IPS-11a (cell line): ENCODE results near the gene EPHA2.

ENCODE experiments used
- H3K4me3 ChIP-seq: one replicate; pipeline ENCODE4 v1.5.1; 2013; ENCODE audit warnings: low read depth, low read length, control low read depth

Gene EPHA2

DNA sequence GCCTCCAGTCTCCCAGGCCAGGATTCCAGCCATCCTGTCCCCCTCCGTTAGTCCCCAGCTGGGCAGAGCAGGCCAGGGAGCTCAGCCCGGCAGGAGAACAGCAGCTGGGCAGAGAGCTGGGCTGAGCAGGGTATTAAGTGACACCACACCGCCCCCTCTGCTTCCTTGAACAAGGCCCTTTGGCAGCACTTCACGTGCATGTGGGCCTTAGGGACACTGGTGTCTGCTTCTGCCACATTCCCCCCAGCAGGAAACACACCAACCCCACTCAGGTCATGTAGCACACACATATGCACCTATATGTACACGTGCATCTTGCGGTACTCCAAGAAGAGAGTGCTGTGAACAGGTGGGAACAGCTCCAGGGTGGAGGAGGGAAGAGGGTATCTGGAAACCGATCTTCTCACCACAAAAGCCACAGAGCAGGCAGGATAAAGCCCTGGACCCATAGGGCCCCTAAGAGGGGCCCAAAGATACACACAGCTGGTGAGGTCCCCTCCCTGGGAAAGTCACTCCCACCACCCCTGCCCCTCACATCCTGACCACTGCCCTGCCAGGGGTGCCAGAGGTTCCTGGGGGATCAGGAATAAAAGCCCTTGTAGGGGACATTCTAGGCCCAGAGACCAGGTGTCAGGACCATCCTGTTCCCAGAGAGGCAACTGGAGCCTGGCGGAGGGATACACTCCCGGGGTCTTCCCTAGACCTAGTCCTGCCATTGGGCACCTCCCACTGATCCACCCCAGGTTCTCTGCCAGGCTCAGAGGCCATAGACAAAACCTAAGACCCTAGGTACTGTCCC lies 4.5 kb downstream of the EPHA2 start:
- no peak overlapping the region for H3K4me3 ChIP-seq

DNA sequence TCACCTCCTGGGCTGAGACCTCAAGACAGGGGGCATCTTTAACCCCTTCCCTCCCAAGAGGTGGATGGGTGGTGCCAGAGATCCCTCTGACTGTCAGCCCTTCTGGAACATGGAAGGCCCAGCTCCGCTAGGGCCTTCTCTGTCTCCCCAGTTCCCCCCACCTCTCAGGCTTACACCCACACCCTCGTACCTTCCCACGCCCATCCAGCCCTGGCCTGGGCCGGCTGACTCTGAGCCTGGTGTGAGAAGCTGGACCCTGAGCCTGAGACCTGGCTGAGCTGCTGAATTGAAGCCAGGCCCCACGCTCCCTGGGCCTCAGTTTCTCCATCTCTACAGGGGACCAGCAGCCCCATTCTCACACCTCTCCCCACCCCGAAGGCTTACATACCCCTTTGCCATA lies 5.4 kb downstream of the EPHA2 start:
- no peak overlapping the region for H3K4me3 ChIP-seq

DNA sequence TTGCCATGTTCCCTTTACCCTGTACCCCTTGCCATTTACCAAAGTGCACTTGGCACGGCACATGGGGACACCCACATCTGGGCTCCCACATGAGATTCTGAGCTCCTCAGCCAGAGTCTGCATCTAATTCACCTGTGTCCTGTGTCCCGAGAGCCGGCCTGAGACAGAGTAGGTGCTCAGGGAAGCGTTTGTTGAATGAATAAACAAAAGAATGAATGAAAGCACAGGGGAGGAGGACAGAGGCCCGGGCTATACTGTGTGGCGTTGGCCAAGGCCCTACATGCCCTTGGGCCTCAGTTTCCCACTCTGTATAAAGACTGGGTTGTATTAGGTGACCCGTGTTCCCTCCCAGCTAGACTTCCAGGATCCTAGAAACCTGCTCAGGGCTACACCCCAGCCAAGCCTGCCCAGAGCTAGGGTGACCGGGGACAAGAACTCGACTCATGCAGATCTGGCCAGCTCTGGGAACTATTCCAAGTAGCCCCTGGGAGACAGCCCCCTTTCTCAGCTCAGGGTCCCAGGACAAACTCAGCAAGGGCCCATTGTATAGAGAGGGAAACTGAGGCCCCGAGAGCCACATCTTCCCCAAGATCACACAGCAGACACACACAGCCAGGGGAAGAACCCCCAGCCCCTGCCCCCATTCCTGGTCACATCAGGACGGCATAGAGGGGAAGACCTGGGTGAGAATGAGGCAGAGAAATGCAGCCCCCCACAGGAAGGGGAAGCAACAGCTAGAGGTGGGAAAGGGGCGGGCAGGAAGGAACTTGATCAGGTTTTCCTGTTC lies 6.0 kb downstream of the EPHA2 start:
- no peak overlapping the region for H3K4me3 ChIP-seq

DNA sequence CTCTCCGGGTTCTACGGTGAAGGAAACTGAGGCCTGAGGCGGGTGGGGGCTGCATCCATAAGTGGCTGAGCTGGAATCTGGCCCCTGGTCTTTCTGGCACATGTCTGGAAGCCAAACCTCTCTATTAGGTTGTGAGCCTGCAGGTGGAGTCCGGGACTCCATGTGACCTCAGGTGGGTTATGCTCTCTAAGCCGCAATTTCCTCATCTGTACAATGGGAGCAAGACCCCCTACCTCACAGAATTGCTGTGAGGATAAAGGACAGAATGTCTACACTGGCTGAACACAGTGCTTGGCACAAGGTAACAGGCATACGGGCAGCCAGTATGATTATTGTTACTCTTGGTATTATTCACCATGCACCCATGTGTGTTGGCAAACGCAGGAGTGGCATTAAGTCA lies 6.7 kb downstream of the EPHA2 start:
- H3K4me3 ChIP-seq: no peak overlapping the region

DNA sequence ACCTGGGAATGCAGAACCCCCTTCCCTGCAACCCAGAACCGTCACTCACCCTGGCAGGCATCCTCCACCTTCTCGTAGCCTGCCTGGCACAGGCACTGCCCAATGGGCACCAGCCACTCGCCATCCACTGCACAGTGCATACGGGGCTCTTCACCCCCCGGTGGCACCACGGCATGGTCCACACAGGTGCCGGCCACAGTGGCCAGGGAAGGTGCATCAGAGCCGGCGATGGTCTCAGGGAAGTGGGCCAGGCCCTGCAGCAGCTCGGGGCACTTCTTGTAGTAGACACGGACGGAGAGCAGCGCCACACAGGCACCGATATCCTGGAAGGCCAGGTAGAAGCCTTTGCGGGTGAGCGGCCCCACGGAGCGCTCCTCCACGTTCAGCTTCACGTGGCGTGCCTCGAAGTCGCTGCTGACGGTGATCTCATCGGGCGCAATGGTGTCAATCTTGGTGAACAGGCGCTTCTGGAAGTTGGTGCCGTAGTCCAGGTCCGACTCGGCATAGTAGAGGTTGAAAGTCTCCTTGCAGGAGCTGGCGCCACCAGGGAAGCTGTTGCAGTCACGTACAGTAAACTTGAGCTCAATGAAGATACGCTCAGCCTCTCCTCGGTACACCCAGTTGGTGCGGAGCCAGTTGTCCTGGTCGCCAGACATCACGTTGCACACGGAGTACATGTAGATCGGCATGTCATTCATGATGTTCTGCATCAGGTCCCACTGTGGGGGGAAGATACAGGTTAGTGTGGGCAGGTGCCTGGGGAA lies 7.4 kb downstream of the EPHA2 start:
- H3K4me3 ChIP-seq: no peak overlapping the region

DNA sequence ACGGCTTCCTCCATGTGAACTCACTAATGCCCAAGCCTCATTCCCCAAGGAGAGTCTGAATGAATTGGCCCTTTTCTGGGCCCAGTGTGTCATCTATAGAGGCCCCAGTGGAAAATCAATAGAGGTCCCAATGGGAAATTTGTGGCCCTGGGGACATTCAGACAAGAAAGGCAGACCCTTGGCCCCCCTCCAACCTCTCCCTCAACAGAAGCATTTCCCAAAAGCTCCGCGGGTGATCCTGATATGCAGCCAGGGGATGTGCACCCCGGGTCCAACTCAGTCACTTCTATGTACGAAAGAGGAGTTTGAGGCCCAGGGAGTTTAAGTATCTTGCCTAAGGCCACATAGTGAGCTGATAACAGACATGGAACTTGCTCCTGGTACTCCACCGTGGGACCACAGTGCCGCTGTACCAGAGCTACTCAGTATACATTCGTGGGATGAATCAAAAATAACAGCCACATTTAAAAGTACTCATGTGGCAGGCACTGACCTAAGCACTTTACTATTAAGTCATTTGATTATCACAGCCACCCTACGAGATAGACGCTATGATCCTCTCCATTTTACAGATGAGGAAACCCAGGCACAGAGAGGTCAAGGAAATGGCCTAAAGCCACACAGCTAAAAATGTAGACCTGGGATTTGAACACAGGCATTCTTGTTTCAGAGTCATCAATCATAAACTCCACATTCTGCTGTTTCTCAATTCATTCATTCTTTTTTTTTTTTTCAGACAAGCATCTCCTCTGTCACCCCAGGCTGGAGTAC lies 8.5 kb downstream of the EPHA2 start:
- H3K4me3 ChIP-seq: no peak overlapping the region

DNA sequence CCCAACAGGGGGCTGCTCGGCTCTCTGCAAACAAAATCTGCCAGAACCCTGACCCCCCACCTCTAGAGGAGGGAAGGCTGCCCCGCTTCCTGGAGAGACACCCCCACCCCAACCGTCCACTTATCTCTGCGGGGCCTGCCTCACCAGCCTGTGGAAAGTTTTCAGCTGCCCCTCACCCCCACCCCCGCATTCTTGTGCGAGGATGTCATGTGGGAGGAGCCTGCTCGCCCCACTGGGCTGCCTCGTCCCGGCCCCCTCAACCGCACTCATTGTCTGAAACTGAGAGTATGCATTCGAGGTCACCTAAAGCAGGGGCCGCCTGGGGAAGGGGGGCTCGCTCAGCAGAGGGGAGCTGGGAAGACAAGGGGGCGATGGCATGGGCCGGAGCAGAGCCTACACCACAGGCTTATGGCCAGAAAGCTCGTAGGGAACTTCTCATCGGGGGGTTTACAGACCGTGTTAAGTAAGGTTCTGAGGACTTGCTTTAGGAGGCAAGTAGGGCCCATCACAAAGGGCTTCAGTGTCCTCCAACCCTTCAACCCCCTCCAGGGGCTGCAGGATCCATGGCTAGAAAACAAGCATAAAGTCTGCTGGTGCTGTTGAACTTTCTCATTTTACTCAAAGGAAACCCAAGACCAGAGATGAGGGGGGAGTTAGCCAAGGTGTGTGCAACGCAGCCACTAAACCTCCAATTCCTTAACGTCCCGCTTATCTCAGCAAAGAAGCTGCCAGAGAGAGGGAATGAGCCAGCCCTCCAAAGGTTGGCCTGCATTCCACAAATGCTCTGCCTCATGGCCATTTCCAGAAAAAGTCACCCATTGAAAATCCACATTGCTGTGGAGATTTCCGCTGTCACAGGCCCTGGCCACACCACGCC lies 9.4 kb downstream of the EPHA2 start:
- H3K4me3 ChIP-seq: no peak overlapping the region

DNA sequence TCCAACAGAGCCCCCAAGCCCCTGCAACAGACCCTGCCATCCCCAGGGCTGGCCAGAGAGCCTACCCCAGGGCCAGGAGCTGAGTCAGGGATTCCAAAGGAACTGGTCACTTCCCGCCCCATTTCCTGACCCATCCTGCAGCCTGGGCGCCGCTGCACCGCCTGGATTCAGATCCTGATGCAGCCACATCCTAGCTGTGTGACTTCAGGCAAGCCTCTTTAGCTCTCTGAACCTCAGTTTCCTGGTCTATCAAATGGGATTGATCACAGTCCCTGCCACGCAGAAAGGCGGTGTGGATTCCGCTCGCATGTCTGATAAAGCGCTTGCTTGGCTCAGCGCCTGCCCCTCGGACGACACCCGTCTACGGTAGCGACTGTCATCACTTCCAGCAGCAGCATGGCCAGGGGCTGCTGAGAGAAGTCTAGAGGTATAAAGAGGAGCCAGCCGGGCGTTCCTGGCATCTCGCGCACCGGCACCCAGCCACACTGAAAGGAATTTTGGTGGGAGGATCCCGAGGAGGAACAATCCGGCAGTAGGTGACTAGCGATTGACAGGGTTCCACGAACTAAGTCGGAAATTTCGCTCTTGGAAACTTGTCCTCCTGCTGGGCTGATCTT lies 10.1 kb downstream of the EPHA2 start:
- H3K4me3 ChIP-seq: no peak overlapping the region

DNA sequence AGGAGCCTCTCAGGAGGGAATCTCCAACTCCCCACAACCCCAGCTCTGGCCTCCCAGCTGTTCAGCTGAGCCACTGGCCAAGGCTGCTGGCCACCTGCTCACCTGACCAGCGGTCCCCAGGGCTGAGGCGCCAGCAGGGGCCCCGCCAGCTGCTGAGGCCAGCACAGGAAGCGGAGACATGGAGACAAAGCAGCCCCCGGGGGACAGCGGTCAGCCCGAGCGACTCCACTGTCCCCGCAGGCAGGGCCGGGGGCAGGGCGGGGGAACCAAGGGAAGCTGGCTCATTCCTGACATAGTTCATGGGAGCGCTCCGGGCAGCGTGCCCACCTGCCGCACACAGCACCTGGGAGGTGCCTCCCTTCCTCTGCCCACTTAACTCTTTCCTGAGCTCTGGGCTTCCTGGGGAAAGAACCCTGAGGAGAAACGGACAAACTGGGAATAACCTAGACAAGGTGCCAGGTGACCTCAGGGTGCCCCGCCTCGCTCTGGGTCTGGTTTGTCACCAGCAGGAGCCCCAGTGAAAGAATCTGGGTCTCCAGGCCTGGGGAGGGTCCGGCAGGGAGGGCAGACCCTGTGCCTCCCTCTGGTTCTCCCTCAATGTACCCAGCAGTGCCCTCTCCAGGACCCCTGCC lies 10.7 kb downstream of the EPHA2 start:
- H3K4me3 ChIP-seq: no peak overlapping the region

DNA sequence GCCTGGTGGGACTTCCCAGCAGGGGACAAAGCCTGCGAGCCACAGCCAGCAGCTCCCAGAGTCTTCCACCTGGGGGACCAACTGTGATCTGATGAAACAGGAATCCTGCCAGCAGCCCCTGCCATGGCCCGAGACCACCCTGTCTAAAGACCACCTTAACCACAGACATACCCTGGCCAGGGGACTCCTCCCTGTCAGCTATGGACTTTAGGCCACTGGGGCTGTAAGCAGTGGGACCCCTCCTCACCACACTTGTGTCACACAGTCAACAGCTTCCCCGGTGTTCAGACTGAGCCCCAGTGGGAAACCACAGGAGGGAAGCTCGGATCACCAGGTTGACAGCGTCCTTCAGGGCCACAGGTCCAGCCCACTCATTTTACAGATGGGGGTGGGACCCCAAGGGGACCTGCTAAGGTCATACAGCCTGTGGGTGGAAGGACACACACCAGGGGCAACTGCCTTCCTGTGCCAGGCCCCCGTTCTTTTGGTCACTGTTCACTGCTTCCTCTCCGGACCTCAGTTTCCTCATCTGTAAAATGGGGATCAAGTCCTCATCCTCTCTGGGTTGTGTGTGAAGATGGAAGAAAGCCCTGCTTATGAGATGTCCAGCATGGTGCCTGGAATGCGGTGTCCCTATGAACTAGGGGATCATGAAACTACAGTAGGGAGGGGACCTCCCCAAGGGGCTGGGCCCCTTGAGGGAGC lies 11.4 kb downstream of the EPHA2 start:
- no peak overlapping the region for H3K4me3 ChIP-seq

DNA sequence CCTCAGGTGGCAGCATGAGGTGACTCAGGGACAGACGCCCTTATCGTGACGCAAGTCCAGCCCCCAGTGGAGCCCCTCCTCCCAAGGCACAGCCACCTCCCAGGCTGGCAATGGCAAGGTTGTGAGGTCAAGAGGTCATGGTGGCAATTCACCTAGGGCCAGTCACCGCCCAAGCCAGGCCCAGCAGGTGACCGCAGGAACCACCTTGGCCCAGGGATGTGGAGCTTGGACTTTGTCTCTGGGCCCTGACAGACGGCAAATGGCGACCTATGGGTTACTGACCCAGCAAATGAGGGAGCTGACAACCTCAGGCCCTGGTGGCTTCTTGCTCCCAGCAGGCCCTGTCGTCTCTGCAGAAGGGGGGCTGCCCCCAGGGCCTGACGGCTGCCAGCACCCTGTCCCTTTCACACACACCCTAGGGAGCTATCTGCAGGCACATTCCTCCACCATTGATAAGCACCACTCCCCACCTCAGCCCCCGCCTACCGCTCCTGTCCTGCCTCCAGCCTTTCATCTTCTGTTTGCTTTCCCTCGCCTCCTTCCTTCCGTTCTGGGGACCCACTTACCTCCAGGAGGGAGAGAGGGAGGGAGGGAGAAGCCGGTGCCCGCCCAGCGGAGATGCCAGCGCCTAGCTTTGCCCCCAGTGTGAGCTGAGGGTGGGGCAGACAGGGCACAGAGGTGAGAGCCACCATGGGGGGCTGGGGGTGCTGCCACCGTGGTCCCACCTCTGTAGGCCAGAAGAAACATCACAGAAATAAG lies 12.1 kb downstream of the EPHA2 start:
- no peak overlapping the region for H3K4me3 ChIP-seq

DNA sequence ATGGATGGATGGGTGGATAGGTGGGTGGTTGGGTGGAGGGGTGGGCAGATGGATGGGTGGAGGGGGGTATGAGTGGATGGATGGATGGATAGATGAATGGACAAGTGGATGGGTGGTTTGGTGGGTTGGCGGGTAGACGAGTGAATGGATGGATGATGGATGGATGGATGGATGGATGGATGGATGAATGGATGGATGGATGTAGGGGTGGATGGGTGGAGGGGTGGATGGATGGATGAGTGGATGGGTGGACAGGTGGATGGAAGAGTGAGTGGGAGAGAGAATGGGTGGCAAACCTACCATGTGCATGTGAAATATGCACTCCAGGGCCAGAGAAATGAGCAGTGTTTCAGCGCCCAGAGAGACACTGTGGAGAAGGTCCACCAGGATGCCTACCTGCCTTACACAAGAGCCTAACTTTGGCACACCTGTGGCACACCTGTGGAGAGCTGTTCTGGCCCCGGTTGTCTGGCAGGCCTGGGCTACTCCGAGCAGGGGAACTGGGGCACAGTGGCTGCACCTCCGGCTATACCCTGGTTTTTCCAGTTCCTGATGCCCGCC lies 12.8 kb downstream of the EPHA2 start:
- no peak overlapping the region for H3K4me3 ChIP-seq

DNA sequence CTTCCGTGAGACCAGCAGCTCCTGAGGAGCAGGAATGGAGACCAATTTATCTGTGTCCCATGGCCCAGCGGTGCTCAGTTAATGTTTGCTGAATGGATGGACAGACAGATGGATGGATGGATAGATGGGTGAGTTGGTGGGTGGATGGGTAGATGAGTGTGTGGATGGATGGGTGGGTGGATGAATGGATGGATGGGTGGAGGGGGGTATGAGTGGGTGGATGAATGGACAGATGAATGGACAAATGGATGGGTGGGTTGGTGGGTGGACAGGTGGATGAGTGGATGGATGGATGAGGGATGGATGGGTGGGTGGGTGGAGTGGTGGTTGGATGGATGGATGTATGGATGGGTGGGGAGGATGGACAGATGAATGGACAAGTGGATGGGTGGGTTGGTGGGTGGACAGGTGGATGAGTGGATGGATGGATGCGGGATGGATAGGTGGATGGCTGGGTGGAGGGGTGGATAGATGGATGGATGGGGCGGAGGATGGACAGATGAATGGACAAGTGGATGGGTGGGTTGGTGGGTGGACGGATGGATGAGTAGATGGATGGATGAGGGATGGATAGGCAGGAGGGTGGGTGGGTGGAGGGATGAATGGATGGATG lies 13.4 kb downstream of the EPHA2 start:
- H3K4me3 ChIP-seq: no peak overlapping the region

DNA sequence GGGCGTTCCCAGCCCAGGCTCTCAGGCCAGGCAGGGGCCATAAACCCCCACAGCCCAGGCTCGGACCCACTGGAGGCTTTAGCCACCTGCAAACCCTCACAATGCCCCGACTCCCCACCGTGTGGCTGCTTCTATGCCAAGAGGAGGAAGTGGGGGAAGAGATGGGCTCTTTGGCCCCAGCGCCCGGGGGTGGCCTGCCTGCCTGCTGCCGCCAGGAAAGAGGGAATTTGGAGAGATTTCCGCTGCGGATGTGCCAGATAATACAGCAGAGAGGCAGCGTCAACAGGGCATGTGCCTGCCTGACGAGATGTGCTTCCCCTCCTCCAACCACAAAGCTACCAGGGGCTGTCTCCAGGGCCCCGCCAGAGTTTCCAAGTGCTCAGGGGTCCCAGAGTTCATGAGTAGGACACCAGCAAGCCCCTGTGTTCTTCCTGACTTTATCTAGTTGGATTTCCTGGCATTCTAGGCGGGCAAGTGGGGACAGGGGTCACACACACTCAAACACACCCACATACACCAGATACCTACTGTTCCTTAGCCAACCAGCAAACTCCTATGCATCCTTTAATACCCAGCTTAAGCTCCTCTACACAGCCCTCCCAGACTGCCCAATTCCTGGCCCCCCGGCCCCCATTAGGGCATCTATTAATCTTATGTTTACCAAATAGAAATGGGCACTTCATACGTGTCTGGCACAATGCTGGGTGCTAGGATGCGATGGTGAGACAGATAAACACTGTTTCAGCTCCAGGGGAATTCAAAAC lies 14.1 kb downstream of the EPHA2 start:
- H3K4me3 ChIP-seq: no peak overlapping the region

DNA sequence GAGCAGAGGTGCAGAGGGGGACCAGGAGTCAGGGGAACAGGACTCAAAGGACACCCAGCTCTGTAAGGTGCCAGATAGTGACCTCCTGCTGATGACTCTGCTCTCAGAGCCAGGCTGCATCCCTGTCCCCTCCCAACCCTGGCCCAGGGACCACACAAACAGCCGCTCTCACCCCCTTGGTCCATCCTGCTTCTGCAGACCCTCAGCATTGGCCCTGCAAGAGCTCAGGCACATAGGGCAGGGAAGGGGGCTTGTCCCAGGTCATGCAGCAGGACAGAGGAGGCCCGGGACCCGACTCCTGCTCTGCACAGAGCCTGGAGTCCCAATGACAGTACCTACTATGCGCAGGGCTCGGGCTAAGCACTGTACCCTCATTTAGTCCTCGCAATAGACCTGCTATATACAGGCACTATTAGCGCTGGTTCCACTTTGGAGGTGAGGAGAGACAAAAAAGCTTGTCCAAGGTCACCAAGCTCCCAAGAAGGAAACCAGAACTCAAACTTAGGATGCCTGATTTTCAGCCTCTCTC lies 15.7 kb downstream of the EPHA2 start:
- H3K4me3 ChIP-seq: no peak overlapping the region

DNA sequence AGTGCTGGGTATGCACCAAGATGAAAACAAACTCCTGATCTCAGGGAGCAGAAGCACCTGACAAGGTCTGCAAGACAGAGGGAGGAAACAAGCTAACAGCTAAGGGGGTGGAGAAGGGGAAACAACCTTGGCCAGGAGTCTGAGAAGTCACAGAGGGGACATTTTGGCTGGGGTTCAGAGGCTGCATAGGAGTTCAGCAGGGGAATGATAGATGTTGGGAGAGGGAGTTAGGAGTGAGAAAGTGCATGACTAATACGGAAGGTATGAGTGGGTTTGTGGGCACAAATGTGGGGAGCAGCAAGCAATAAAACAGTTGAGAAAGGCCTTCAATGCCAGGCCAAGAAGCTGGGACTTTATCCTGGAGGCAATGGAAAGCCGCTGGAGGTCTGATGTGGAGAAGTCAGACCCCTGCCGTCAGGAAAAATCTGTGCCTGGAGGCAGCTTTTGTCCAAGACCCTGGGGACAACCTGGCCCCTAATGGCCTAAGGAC lies 16.4 kb downstream of the EPHA2 start:
- no peak overlapping the region for H3K4me3 ChIP-seq
